ENCODE data around the gene HASPIN. TPM values are rescaled to one million over a fixed set of nuclear protein-coding genes. Genes with fewer than 3 reads are reported as not detected.

Gene HASPIN
- total and polyA plus RNA-seq, 9 of the 15 experiments (the other 6 are each of a cell fraction or from before 2014, with no cell fraction given) = 0.81 to 13.5 (median 9.9) TPM

DNA sequence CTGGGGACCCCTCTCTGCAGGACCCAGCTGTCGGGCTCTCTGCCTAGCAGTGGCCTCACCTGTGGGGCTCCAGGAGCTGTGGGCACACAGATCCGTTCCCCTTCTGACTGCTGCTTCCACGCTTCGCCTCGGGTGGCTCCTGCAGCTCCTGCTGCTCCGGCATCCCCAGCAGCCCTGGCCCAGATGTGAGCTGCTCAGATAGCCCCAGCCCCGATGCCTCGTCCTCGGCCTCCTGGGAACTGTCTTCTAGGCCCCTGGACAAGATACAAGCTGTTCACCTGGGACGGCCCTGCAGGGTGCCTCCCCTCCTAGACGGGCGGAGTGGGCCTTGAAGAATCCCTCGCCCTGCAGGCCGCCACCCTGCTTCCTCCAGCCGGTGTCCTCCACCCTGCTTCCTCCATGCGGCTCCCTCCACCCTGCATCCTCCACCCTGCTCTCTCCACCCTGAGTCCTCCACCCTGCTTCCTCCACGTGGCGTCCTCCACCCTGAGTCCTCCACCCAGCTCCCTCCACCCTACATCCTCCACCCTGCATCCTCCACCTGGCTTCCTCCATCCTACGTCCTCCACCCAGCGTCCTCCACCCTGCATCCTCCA lies 44.1 kb upstream of the HASPIN start:
- no peak for FAIRE-seq

DNA sequence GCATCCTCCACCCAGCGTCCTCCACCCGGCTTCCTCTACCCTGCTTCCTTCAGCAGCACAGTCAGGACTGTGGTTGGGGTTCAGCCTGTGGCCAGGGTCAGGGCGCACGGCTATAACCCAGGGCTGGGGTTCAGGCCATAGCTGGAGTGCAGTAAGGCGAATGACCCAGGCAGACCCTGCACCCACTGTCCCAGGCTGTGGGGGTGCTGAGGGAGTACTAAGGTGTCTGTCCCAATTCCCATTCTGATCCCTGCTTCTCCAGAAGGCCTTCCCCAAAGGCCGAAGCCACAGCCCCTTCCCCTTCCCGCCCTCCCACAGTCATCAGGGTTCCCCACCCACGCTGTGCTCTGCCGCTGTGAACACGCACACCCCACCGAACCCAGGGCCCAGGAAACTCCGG lies 42.6 kb upstream of the HASPIN start:
- FAIRE-seq = no peak
- ChIA-PET CTCF (ENCODE audit: low intra/inter-chr PET ratio) (no interaction called here), POLR2A (no interaction called here)
- in situ Hi-C loops (cut with MboI) (loop anchor here (5.0 kb wide), 1 partner anchor 51 kb away; no protein-coding TSS in a partner anchor), intact Hi-C loops (cut with micrococcal nuclease) (loop anchor here (10.0 kb wide), 1 partner anchor 636 kb away; no protein-coding TSS in a partner anchor)
- no peak for ATAC-seq
- Histone ChIP-seq H3K27ac (ENCODE audit: extremely low read depth, low read depth, low read length) (no peak overlapping the region), H3K36me3 (ENCODE audit: control insufficient read depth, insufficient read depth, low read length) (no peaks in the 10 kb centered on the region), H3K9me1 (ENCODE audit: control insufficient read depth, insufficient read depth, low read length) (no peaks in the 10 kb centered on the region), H3K27me3 (ENCODE audit: control insufficient read depth in 2 of 2, insufficient read depth in 2 of 2, low read length in 2 of 2) (peaks cover 0 to 17% of the 10 kb centered on the region in 2 experiments; a peak in 2 of 5 replicates), H3K79me2 (ENCODE audit: control insufficient read depth, insufficient read depth, low read length) (no peaks in the 10 kb centered on the region), H4K20me1 (replicated peaks; ENCODE audit: control insufficient read depth, insufficient read depth, low read length) (no peaks in the 10 kb centered on the region), H3K4me3 (no peak overlapping the region), H3K9me3 (replicated peaks; ENCODE audit: control insufficient read depth, insufficient read depth, low read depth, low read length) (no peaks in the 10 kb centered on the region), H2AFZ (ENCODE audit: low read depth, low read length) (no peak overlapping the region), H3K4me2 (ENCODE audit: insufficient read depth, low read length) (no peak overlapping the region), H3K4me1 (replicated peaks in 1 of 2; ENCODE audit: control insufficient read depth in 2 of 2, insufficient read depth in 2 of 2, low read length in 2 of 2) (peaks cover 0 to 23% of the 10 kb centered on the region in 2 experiments; a peak in 2 of 5 replicates), H3K9ac (ENCODE audit: insufficient read depth in 1 of 2, low read depth in 2 of 2, low read length in 2 of 2) (no peak overlapping the region)
- WGBS (ENCODE audit: insufficient coverage, low coverage, missing lambda C conversion rate) = 26% methylated on average over 6 of the region's 12 CpGs
- no TSS peak for BruUV-seq (replicated peaks)
- DNase-seq (ENCODE audit: extremely low read depth in 1 of 4, low spot score in 3 of 4) = no peak
- TF ChIP-seq THRAP3 (IDR thresholded peaks at IDR 0.05; ENCODE audit: borderline replicate concordance) = no peak
- no peak for TF ChIP-seq ZNF778 (CRISPR knock-in tag; IDR thresholded peaks at IDR 0.05)
- TF ChIP-seq, protein P1, sequence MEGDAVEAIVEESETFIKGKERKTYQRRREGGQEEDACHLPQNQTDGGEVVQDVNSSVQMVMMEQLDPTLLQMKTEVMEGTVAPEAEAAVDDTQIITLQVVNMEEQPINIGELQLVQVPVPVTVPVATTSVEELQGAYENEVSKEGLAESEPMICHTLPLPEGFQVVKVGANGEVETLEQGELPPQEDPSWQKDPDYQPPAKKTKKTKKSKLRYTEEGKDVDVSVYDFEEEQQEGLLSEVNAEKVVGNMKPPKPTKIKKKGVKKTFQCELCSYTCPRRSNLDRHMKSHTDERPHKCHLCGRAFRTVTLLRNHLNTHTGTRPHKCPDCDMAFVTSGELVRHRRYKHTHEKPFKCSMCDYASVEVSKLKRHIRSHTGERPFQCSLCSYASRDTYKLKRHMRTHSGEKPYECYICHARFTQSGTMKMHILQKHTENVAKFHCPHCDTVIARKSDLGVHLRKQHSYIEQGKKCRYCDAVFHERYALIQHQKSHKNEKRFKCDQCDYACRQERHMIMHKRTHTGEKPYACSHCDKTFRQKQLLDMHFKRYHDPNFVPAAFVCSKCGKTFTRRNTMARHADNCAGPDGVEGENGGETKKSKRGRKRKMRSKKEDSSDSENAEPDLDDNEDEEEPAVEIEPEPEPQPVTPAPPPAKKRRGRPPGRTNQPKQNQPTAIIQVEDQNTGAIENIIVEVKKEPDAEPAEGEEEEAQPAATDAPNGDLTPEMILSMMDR (IDR thresholded peaks at IDR 0.05 in 2 of 3, conservative IDR thresholded peaks at IDR 0.05 in 1 of 3; ENCODE audit: insufficient read depth in 2 of 3, low read depth in 1 of 3, low read length in 3 of 3) = no peak
- no peak for TF ChIP-seq ZNF23 (CRISPR knock-in tag; IDR thresholded peaks at IDR 0.05)
- TF ChIP-seq SMARCA5 (IDR thresholded peaks at IDR 0.05) = no peak
- TF ChIP-seq ZFP36 (IDR thresholded peaks at IDR 0.05; ENCODE audit: low read depth, low read length, partially characterized antibody) = no peak
- no peak for TF ChIP-seq CCAR2 (IDR thresholded peaks at IDR 0.05; ENCODE audit: low read depth, low read length)
- TF ChIP-seq ETV5 (CRISPR knock-in tag; IDR thresholded peaks at IDR 0.05; ENCODE audit: low read depth) = no peak
- TF ChIP-seq ZFP1 (CRISPR knock-in tag; IDR thresholded peaks at IDR 0.05) = no peak
- no peak for TF ChIP-seq ZNF263 (CRISPR knock-in tag; IDR thresholded peaks at IDR 0.05; ENCODE audit: borderline replicate concordance)
- TF ChIP-seq GTF2E2 (tag; IDR thresholded peaks at IDR 0.05) = no peak
- no peak for TF ChIP-seq SAFB2 (IDR thresholded peaks at IDR 0.05; ENCODE audit: borderline replicate concordance, low read depth, low read length, severe bottlenecking)
- TF ChIP-seq TGIF2 (CRISPR knock-in tag; IDR thresholded peaks at IDR 0.05) = no peak
- no peak for TF ChIP-seq SIRT6 (IDR thresholded peaks at IDR 0.05; ENCODE audit: low read depth, low read length)

More for the DNA sequence above, 44.1 kb upstream of the HASPIN start:
- Histone ChIP-seq H3K79me2 (ENCODE audit: control insufficient read depth, insufficient read depth, low read length) (no peaks in the 10 kb centered on the region), H3K9me3 (replicated peaks; ENCODE audit: control insufficient read depth, insufficient read depth, low read depth, low read length) (no peaks in the 10 kb centered on the region), H3K27ac (ENCODE audit: extremely low read depth, low read depth, low read length) (no peak overlapping the region), H3K4me1 (replicated peaks in 1 of 2; ENCODE audit: control insufficient read depth in 2 of 2, insufficient read depth in 2 of 2, low read length in 2 of 2) (peaks cover 0 to 20% of the 10 kb centered on the region in 2 experiments; a peak in 2 of 5 replicates), H3K9me1 (ENCODE audit: control insufficient read depth, insufficient read depth, low read length) (no peaks in the 10 kb centered on the region), H3K36me3 (ENCODE audit: control insufficient read depth, insufficient read depth, low read length) (no peaks in the 10 kb centered on the region), H4K20me1 (replicated peaks; ENCODE audit: control insufficient read depth, insufficient read depth, low read length) (no peaks in the 10 kb centered on the region), H2AFZ (ENCODE audit: low read depth, low read length) (no peak overlapping the region), H3K4me3 (no peak overlapping the region), H3K27me3 (ENCODE audit: control insufficient read depth in 2 of 2, insufficient read depth in 2 of 2, low read length in 2 of 2) (peaks cover 0 to 17% of the 10 kb centered on the region in 2 experiments; a peak in 2 of 5 replicates), H3K9ac (ENCODE audit: insufficient read depth in 1 of 2, low read depth in 2 of 2, low read length in 2 of 2) (no peak overlapping the region), H3K4me2 (ENCODE audit: insufficient read depth, low read length) (no peak overlapping the region)
- DNase-seq (ENCODE audit: extremely low read depth in 1 of 4, low spot score in 3 of 4) = no peak
- WGBS (ENCODE audit: insufficient coverage, low coverage, missing lambda C conversion rate) = 10% methylated on average over 8 of the region's 20 CpGs
- ATAC-seq = no peak
- ChIA-PET POLR2A (interaction anchor here (0.7 to 1.0 kb wide), 3 partner anchors 11 to 482 kb away, joined by 4 read pairs; no protein-coding TSS in a partner anchor), CTCF (ENCODE audit: low intra/inter-chr PET ratio) (no interaction called here)
- BruUV-seq (replicated peaks) = no TSS peak
- intact Hi-C loops (cut with micrococcal nuclease) = loop anchor here (10.0 kb wide), 1 partner anchor 635 kb away; no protein-coding TSS in a partner anchor
- in situ Hi-C loops (cut with MboI) = loop anchor here (5.0 kb wide), 1 partner anchor 53 kb away; no protein-coding TSS in a partner anchor
- TF ChIP-seq ZNF263 (CRISPR knock-in tag; IDR thresholded peaks at IDR 0.05; ENCODE audit: borderline replicate concordance) (peak; percentile 91), SIN3B (IDR thresholded peaks at IDR 0.05; ENCODE audit: low read depth) (no peak)
